ENCODE results near the gene RNF44. TPM values are rescaled to one million over a fixed set of nuclear protein-coding genes. Genes with fewer than 3 reads are reported as not detected.

RNF44 gene
- total RNA-seq, 1 donor from 2014 or later, result 31.2 TPM

GRCh38 chr5:176533390-176533789 is 3.8 kb downstream of the RNF44 start:
- Histone ChIP-seq H3K36me3 (ENCODE audit: control insufficient read depth, insufficient read depth, low read length) (peaks cover 5% of the 10 kb centered on the region), H3K27me3 (ENCODE audit: control insufficient read depth, insufficient read depth, low read length) (no peaks in the 10 kb centered on the region), H3K4me3 (ENCODE audit: low read depth, low read length) (no peak overlapping the region)
- no peak for DNase-seq (ENCODE audit: low read depth)
- no peak for TF ChIP-seq CTCF (IDR thresholded peaks at IDR 0.05; ENCODE audit: insufficient read depth, low read length, poor library complexity, severe bottlenecking)

GRCh38 chr5:176532795-176533194 is 4.4 kb downstream of the RNF44 start:
- H3K27me3 ChIP-seq (ENCODE audit: control insufficient read depth, insufficient read depth, low read length), result no peaks in the 10 kb centered on the region
- H3K4me3 ChIP-seq (ENCODE audit: low read depth, low read length), result no peak overlapping the region
- no peak for TF ChIP-seq CTCF (IDR thresholded peaks at IDR 0.05; ENCODE audit: insufficient read depth, low read length, poor library complexity, severe bottlenecking)
- H3K36me3 ChIP-seq (ENCODE audit: control insufficient read depth, insufficient read depth, low read length), result peaks cover 5% of the 10 kb centered on the region
- no peak for DNase-seq (ENCODE audit: low read depth)

- H3K27me3 ChIP-seq (ENCODE audit: control insufficient read depth, insufficient read depth, low read length), result no peaks in the 10 kb centered on the region
- no peak for TF ChIP-seq CTCF (IDR thresholded peaks at IDR 0.05; ENCODE audit: insufficient read depth, low read length, poor library complexity, severe bottlenecking)
- no peak for DNase-seq (ENCODE audit: low read depth)
- H3K4me3 ChIP-seq (ENCODE audit: low read depth, low read length), result no peak overlapping the region
- H3K36me3 ChIP-seq (ENCODE audit: control insufficient read depth, insufficient read depth, low read length), result peaks cover 5% of the 10 kb centered on the region
Measured at GRCh38 chr5:176531902-176532493, 5.2 kb downstream of the RNF44 start.

- Histone ChIP-seq H3K27me3 (ENCODE audit: control insufficient read depth, insufficient read depth, low read length) (no peaks in the 10 kb centered on the region), H3K36me3 (ENCODE audit: control insufficient read depth, insufficient read depth, low read length) (peaks cover 5% of the 10 kb centered on the region), H3K4me3 (ENCODE audit: low read depth, low read length) (no peak overlapping the region)
- no peak for TF ChIP-seq CTCF (IDR thresholded peaks at IDR 0.05; ENCODE audit: insufficient read depth, low read length, poor library complexity, severe bottlenecking)
- no peak for DNase-seq (ENCODE audit: low read depth)
Measured at GRCh38 chr5:176530983-176531901, 6.0 kb downstream of the RNF44 start.

- Histone ChIP-seq H3K36me3 (ENCODE audit: control insufficient read depth, insufficient read depth, low read length) (peaks cover 5% of the 10 kb centered on the region), H3K4me3 (ENCODE audit: low read depth, low read length) (no peak overlapping the region), H3K27me3 (ENCODE audit: control insufficient read depth, insufficient read depth, low read length) (no peaks in the 10 kb centered on the region)
- DNase-seq (ENCODE audit: low read depth), result no peak
- no peak for TF ChIP-seq CTCF (IDR thresholded peaks at IDR 0.05; ENCODE audit: insufficient read depth, low read length, poor library complexity, severe bottlenecking)
Measured at GRCh38 chr5:176530393-176530982, 6.7 kb downstream of the RNF44 start.
